Spinal cord (tissue), 10 donors: ENCODE measurements around the gene SHISA9. TPM values are rescaled to one million over a fixed set of nuclear protein-coding genes. Genes with fewer than 3 reads are reported as not detected.

Source experiments
- DNase-seq, 6 donors: peaks; one replicate each; pipeline versions ENCODE4 v3.0.0 to v3.0.0-alpha.2; 2013 to 2015; ENCODE audit warnings: low spot score in 6 of 6, low read depth in 4 of 6
- H3K27ac ChIP-seq: one replicate; pipeline ENCODE4 v1.5.1; 2013; ENCODE audit warnings: low read depth, low read length, control low read depth
- H3K27me3 ChIP-seq: one replicate; pipeline ENCODE4 v1.6.1; 2013; ENCODE audit warnings: low read length; ENCODE audit not compliant: control insufficient read depth, insufficient read depth
- H3K36me3 ChIP-seq: one replicate; pipeline ENCODE4 v1.6.1; 2013; ENCODE audit warnings: low read length; ENCODE audit not compliant: control insufficient read depth, insufficient read depth
- H3K4me1 ChIP-seq: one replicate; pipeline ENCODE4 v1.6.1; 2013; ENCODE audit warnings: low read length; ENCODE audit not compliant: control insufficient read depth, insufficient read depth
- H3K4me3 ChIP-seq: one replicate; pipeline ENCODE4 v1.5.1; 2013; ENCODE audit warnings: low read depth, low read length, control low read depth
- H3K9me3 ChIP-seq: one replicate; pipeline ENCODE4 v1.6.1; 2013; ENCODE audit warnings: low read length; ENCODE audit not compliant: control insufficient read depth, insufficient read depth
- WGBS: methylation state at CpG from one replicate; pipeline ENCODE4 v1.1.5; 2013; ENCODE audit warnings: missing lambda C conversion rate; ENCODE audit not compliant: insufficient coverage; 5-methylcytosine and 5-hydroxymethylcytosine counted together
- polyA plus RNA-seq, 2 donors: library from polyadenylated mRNA; unstranded; fragments of 120-200 nt; gene quantifications; one replicate each; pipeline ENCODE4 v1.2.1, GENCODE V29; 2013; ENCODE audit not compliant: insufficient read length in 2 of 2
- total RNA-seq, 2 donors: library from RNA; depleted of rRNA in 1 of 2; stranded (reverse); fragments of 120-200 nt in 1 of 2; fragments of >200 nt in 1 of 2; gene quantifications; one replicate each; pipeline versions ENCODE4 v1.2.3 to v1.2.4, GENCODE V29; 2013 to 2014
- donor health status: healthy.

The SHISA9 gene
- total and polyA plus RNA-seq, 4 donors = 6.2 to 23.3 (median 14.7) TPM

DNA sequence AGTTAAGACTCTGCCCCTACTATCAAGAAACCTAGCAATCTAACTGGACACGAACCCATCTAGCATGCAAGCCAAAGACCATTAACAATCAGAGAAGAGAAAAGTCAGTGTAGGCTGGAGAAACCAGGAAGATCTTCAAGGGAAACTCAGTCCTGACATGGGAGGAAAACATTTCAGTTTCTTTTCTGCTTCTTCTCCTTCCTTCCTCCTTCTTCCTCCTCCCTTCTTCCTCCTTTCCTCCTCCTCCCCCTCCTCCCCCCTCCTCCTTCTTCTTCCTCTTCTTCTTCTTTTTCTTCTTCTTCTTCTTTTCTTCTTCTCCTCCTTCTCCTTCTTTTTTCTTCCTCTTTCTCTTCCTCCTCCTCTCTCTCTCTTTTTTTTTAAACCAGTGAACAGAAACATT lies 29.6 kb upstream of the SHISA9 start:
- H3K36me3 ChIP-seq = no peaks in the 10 kb centered on the region
- no CpG with 5 or more reads among the region's 1 CpG for WGBS
- H3K27me3 ChIP-seq = no peaks in the 10 kb centered on the region
- no peak for DNase-seq
- no peak overlapping the region for H3K27ac ChIP-seq
- H3K4me3 ChIP-seq = no peak overlapping the region
- no peaks in the 10 kb centered on the region for H3K4me1 ChIP-seq
- H3K9me3 ChIP-seq = no peaks in the 10 kb centered on the region

DNA sequence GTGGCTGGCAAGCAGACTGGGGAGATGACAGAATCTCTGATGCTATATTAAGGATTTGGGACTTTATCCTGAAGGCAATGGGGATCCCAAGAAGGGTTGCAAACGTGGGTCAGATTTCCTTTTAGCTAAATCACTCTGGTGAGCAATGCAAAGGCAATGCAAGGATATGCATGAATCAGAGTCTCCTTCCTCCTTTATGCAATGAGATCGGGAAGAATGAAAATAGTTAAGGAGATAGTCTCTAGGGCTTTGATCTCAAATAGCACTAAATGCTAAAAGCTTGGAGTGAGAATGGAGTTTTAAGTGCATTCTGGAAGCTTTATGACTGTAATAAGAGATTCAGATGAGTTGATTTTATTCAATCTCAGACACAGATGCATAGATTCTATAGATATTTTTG lies 27.2 kb upstream of the SHISA9 start:
- no CpG with 5 or more reads among the region's 2 CpGs for WGBS
- DNase-seq = peak in 1 of 6 donors; percentile 59

DNA sequence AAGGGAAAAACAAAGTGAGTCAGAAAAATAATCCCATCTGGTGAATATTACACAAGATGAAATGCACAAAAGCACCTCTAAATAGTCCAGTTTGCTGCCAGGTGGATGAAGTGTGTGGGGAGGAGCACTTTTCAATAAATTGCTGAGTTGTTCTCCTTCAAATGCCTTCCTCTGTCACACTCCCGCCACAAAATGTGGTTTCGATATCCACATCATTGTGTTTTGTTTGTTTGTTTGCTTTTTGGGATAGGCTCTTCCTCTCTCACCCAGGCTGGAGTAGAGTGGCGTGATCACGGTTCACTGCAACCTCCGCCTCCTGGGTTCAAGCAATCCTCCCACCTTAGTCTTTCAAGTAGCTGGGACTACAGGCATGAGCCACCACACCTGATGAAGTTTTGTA lies 24.6 kb upstream of the SHISA9 start:
- Histone ChIP-seq H3K27me3 (no peaks in the 10 kb centered on the region), H3K36me3 (no peaks in the 10 kb centered on the region), H3K9me3 (no peaks in the 10 kb centered on the region), H3K27ac (no peak overlapping the region), H3K4me3 (no peak overlapping the region), H3K4me1 (no peaks in the 10 kb centered on the region)
- no peak for DNase-seq
- WGBS = no CpG with 5 or more reads among the region's 5 CpGs

More for the DNA sequence above, 27.2 kb upstream of the SHISA9 start:
- Histone ChIP-seq H3K4me3 (no peak overlapping the region), H3K36me3 (no peaks in the 10 kb centered on the region), H3K4me1 (no peaks in the 10 kb centered on the region), H3K27ac (no peak overlapping the region), H3K9me3 (no peaks in the 10 kb centered on the region), H3K27me3 (no peaks in the 10 kb centered on the region)

DNA sequence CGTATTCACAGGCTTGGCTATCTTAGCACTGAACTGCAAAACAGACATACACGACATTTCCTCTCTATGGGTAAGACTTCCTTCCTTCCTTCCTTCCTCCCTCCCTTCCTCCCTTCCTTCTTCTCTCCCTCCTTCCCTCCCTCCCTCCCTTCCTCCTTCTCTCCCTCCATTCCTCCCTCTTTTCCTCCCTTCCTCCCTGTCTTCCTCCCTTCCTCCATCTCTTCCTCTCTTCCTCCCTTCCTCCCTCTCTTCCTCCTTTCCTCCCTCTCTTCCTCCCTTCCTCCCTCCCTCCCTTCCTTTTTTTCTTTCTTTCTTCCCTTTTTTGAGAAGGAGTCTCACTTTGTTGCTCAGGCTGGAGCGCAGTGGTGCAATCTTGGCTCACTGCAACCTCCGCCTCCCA lies 22.4 kb upstream of the SHISA9 start:
- Histone ChIP-seq H3K36me3 (no peaks in the 10 kb centered on the region), H3K4me1 (no peaks in the 10 kb centered on the region), H3K9me3 (no peaks in the 10 kb centered on the region), H3K4me3 (no peak overlapping the region), H3K27me3 (no peaks in the 10 kb centered on the region), H3K27ac (no peak overlapping the region)
- 78% methylated on average over 1 of the region's 4 CpGs for WGBS
- DNase-seq = no peak

DNA sequence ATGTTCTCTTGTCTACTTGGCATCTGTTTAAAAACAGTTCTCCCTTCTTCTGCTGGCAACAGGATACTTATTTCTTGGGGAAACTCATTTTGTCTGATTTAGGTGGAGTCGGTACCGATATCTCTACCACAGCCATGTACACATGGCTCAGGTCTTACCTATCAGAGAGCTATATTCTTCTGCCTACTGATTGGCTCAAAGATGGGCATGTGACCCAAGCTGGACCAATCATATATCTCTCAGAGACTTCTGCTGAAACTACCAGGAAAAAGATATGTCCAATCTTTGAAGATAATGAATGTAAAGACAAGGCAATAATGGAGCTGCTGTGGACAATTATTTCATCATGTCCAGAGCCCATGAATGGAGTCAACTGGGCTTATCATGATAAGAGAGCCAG lies 21.6 kb upstream of the SHISA9 start:
- Histone ChIP-seq H3K27me3 (no peaks in the 10 kb centered on the region), H3K36me3 (no peaks in the 10 kb centered on the region), H3K27ac (no peak overlapping the region), H3K4me3 (no peak overlapping the region), H3K4me1 (no peaks in the 10 kb centered on the region), H3K9me3 (no peaks in the 10 kb centered on the region)
- DNase-seq = no peak
- WGBS = 100% methylated on average over 2 of the region's 2 CpGs

DNA sequence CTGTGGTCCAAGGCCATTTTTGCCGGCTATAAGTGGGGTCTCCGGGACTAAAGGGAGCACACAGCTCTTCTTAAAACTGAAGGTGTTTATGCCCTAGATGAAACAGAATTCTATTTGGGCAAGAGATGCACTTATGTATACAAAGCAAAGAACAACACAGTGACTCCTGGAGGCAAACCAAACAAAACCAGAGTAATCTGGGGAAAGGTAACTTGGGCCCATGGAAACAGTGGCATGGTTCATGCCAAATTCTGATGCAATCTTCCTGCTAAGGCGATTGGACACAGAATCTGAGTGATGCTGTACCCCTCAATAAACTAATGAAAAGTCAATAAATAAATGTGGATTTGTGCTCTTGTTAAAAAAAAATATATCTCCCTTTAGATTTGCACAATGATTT lies 20.2 kb upstream of the SHISA9 start:
- Histone ChIP-seq H3K27me3 (no peaks in the 10 kb centered on the region), H3K9me3 (no peaks in the 10 kb centered on the region), H3K27ac (no peak overlapping the region), H3K4me1 (no peaks in the 10 kb centered on the region), H3K36me3 (no peaks in the 10 kb centered on the region), H3K4me3 (no peak overlapping the region)
- DNase-seq = no peak
- WGBS = no CpG with 5 or more reads among the region's 3 CpGs

DNA sequence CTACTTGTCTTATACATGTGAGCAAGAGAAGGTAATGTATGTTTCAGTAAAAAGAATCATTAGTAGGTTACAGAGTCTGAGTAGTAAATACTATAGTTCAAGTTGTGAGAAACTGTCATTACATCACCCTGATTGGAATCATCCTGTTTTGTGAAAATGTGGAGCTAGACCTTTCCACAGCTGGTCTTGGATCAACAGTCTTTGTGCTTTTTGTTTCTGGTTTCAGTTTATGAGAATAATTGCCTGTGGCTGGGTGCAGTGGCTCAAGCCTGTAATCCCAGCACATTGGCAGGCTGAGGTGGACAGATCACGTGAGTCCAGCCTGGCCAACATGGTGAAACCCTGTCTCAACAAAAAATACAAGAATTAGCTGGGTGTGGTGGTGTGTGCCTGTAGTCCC lies 19.7 kb upstream of the SHISA9 start:
- Histone ChIP-seq H3K4me3 (no peak overlapping the region), H3K36me3 (no peaks in the 10 kb centered on the region), H3K9me3 (no peaks in the 10 kb centered on the region), H3K27ac (no peak overlapping the region), H3K27me3 (no peaks in the 10 kb centered on the region), H3K4me1 (no peaks in the 10 kb centered on the region)
- WGBS = no CpG with 5 or more reads among the region's 1 CpG
- no peak for DNase-seq

DNA sequence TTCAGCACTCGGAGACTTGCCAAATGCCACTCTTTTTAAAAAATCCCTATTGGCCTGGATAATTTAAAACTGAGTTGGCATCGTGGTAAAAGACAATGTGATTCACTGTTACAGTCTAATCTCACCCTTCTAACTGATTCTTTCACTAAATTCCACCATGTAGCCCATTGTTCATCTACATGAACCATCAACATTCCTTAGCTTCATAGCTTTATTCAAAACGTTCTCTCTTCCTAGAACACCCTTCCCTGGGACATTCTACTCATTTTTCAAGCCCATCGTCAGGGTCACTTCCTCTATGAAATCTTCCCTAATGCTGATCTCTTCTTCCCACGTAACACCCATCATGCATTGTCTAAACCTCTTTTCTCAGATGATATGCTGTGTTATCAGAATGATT lies 15.7 kb upstream of the SHISA9 start:
- Histone ChIP-seq H3K4me3 (no peak overlapping the region), H3K36me3 (no peaks in the 10 kb centered on the region), H3K27ac (no peak overlapping the region), H3K27me3 (no peaks in the 10 kb centered on the region), H3K4me1 (no peaks in the 10 kb centered on the region), H3K9me3 (no peaks in the 10 kb centered on the region)
- no peak for DNase-seq
- WGBS = 38% methylated on average over 5 of the region's 5 CpGs

DNA sequence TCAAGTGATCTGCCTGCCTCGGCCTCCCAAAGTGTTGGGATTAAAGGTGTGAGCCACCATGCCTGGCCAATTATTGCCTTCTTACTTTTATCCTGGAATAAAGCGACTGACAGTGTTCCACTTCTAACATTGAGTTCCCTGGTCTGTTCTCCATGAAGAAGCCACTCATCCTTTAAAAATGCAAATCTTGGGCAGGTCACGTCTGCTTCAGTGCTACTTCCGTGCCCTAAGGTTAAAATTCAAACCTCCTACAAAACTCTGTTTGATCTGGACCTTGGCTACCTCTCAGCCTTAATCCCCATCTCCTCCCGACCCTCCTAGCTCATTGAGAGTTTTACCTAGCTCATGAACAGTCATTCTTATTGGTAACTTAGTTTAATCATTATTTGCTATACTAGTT lies 9.6 kb upstream of the SHISA9 start:
- DNase-seq = no peak
- WGBS = 82% methylated on average over 4 of the region's 5 CpGs
- Histone ChIP-seq H3K9me3 (no peaks in the 10 kb centered on the region), H3K4me1 (no peaks in the 10 kb centered on the region), H3K4me3 (no peak overlapping the region), H3K27me3 (no peaks in the 10 kb centered on the region), H3K27ac (no peak overlapping the region), H3K36me3 (no peaks in the 10 kb centered on the region)

DNA sequence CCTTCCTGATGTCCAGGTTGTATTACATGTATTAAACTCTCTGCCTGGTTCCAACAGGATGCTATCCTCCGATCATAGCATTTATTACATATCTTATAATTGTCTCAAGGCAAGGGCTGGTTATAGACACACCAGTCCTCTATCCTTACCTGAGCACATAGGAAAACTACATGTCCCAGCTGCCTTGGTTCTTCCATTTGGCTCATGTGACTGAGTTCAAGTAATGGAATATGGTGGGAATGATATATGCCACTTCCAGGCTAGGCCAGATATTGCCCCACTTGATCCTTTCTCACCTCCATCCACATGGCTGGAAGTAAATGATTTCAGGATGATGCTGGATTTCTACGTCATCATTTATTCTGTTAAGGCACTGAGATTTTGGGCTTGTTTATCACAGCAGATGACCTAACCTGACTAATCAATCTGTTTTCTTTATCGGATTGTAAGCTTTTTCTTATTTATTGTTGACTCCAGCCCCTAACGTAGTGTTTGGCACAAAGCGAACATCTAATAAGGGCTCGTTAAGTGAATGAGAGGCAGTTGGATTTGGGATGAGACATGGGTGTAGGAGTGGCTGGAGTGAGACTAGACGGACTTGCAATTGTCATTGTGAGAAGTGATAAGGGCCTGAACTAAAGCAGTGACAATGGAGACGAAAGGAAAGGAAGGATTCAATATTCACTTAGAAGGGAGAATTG lies 8.2 kb upstream of the SHISA9 start:
- DNase-seq = no peak
- 91% methylated on average over 7 of the region's 8 CpGs for WGBS
- no peaks in the 10 kb centered on the region for H3K36me3 ChIP-seq

More for the DNA sequence above, 8.2 kb upstream of the SHISA9 start:
- Histone ChIP-seq H3K9me3 (no peaks in the 10 kb centered on the region), H3K27me3 (no peaks in the 10 kb centered on the region), H3K4me1 (no peaks in the 10 kb centered on the region), H3K4me3 (no peak overlapping the region), H3K27ac (no peak overlapping the region)
